ENCODE data around the gene LOXL3. TPM values are rescaled to one million over a fixed set of nuclear protein-coding genes. Genes with fewer than 3 reads are reported as not detected.

Gene LOXL3
- total RNA-seq, 1 donor from 2014 or later: 12.1 TPM

GRCh38 chr2:74576863-74577229, 23.1 kb upstream of the LOXL3 start:
- Histone ChIP-seq H3K4me3 (no peak overlapping the region), H3K9me3 (no peaks in the 10 kb centered on the region), H3K4me1 (peaks cover 7% of the 10 kb centered on the region), H3K27me3 (ENCODE audit: low read depth) (no peaks in the 10 kb centered on the region), H3K36me3 (no peaks in the 10 kb centered on the region), H3K27ac (peak overlapping the region; percentile 74)
- peak; percentile 87 for ATAC-seq
- intact Hi-C loops (cut with DNase I): no loop called here
- no peak for DNase-seq
- TF ChIP-seq, protein P1, sequence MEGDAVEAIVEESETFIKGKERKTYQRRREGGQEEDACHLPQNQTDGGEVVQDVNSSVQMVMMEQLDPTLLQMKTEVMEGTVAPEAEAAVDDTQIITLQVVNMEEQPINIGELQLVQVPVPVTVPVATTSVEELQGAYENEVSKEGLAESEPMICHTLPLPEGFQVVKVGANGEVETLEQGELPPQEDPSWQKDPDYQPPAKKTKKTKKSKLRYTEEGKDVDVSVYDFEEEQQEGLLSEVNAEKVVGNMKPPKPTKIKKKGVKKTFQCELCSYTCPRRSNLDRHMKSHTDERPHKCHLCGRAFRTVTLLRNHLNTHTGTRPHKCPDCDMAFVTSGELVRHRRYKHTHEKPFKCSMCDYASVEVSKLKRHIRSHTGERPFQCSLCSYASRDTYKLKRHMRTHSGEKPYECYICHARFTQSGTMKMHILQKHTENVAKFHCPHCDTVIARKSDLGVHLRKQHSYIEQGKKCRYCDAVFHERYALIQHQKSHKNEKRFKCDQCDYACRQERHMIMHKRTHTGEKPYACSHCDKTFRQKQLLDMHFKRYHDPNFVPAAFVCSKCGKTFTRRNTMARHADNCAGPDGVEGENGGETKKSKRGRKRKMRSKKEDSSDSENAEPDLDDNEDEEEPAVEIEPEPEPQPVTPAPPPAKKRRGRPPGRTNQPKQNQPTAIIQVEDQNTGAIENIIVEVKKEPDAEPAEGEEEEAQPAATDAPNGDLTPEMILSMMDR (IDR thresholded peaks at IDR 0.05): no peak

DNA sequence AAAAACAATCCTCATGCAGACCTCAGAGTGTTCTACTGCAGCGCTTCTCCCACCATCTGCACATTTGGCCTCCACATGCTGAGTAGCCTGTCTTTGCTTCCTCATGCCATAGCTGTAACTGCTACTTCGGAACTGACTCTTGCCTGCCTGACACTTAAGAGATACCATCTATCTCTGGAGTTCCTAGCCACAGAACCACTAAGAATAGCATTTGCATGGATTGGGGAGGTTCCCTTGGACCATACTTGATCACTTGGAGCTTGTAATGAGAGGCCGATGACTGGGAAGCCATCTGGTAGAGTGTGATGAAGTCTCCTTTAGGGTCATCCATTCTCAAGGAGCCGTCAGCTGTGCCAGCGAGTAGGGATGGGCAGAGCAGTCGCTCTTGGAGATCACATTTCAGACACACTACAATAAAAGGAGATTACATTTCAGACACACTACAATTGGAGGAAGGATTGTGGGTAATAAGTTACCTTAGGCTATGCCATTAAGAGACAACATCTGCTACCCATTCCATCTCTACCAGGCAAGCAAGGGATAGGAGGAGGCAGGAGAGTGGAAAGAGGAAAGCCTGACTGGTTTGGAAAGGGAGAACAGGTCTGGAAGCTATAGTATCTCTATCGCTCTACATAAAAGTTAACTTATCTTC, 22.6 kb upstream of the LOXL3 start:
- intact Hi-C loops (cut with DNase I): no loop called here
- TF ChIP-seq, protein P1 (IDR thresholded peaks at IDR 0.05): no peak
- H3K9me3 ChIP-seq: no peaks in the 10 kb centered on the region
- H3K4me3 ChIP-seq: no peak overlapping the region
- peaks cover 7% of the 10 kb centered on the region for H3K4me1 ChIP-seq
- H3K27ac ChIP-seq: peak overlapping the region; percentile 74
- ATAC-seq: no peak
- DNase-seq: no peak
- H3K36me3 ChIP-seq: no peaks in the 10 kb centered on the region
- no peaks in the 10 kb centered on the region for H3K27me3 ChIP-seq (ENCODE audit: low read depth)

DNA sequence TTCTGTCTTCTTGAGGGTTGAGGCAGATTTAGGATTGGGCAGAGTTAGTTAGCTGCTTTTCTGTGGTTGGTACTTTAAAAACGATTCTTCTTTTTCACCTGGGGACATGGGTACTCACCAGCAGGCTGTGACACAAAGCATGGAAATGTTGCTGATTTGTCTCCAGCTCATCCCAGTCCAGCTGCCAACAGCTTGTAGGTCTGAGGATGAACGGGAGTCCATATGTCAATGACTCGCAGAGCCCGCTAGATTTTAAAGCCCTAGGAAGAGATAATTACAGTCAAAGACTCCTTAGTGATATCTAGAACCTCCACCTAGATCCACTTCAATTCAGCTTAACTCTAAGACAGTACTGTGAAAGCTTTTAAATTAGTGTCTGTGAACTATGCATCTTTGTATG, 21.6 kb upstream of the LOXL3 start:
- TF ChIP-seq, protein P1 (IDR thresholded peaks at IDR 0.05): no peak
- no peaks in the 10 kb centered on the region for H3K9me3 ChIP-seq
- intact Hi-C loops (cut with DNase I): no loop called here

GRCh38 chr2:74573747-74574562, 20.2 kb upstream of the LOXL3 start:
- TF ChIP-seq, protein P1 (IDR thresholded peaks at IDR 0.05): no peak
- H3K27ac ChIP-seq: peak overlapping the region; percentile 51
- no peaks in the 10 kb centered on the region for H3K36me3 ChIP-seq
- H3K4me3 ChIP-seq: peak overlapping the region; percentile 14
- peaks cover 7% of the 10 kb centered on the region for H3K4me1 ChIP-seq
- H3K27me3 ChIP-seq (ENCODE audit: low read depth): no peaks in the 10 kb centered on the region
- peak; percentile 45 to 52 for ATAC-seq
- no peaks in the 10 kb centered on the region for H3K9me3 ChIP-seq
- intact Hi-C loops (cut with DNase I): no loop called here
- DNase-seq: no peak

More for the DNA sequence above, 21.6 kb upstream of the LOXL3 start:
- DNase-seq (no peak), ATAC-seq (no peak)
- Histone ChIP-seq H3K27me3 (ENCODE audit: low read depth) (no peaks in the 10 kb centered on the region), H3K4me3 (no peak overlapping the region), H3K27ac (no peak overlapping the region), H3K36me3 (no peaks in the 10 kb centered on the region), H3K4me1 (peaks cover 7% of the 10 kb centered on the region)

DNA sequence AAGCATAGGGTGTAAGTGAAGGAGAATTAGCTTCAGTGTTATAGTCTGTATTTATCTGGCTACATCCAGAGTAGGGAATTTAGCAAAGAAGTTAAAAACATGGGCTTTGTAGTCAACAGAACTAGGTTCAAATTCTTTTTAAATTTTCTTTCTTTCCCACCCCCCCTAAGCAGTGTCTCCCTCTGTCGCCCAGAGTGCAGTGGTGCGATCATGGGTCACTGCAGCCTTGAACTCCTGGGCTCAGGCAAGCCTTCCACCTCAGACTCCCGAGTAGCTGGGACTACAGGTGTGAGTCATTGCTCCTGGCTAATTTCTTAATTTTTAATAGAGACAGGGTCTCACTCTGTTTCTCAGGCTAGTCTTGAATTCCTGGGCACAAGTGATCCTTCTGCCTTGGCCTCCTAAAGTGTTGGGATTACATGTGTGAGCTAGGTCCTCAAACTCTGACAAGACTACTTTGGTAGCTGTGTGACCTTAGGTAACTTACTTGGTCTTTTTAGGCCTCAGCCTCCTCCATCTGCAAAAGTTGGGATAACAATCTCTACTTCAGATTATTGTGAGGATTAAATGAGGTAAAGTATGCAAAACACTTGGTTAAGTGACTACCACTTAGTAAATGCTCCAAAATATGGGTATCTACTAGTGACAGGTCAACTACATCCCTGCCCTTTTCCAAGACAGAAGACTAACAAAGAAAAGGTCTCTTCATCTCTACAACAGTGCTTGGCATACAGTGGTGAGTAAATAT, 18.6 kb upstream of the LOXL3 start:
- Histone ChIP-seq H3K36me3 (no peaks in the 10 kb centered on the region), H3K27ac (no peak overlapping the region), H3K4me3 (no peak overlapping the region), H3K27me3 (ENCODE audit: low read depth) (no peaks in the 10 kb centered on the region), H3K9me3 (no peaks in the 10 kb centered on the region), H3K4me1 (peaks cover 19% of the 10 kb centered on the region)
- no peak for DNase-seq
- intact Hi-C loops (cut with DNase I): no loop called here
- TF ChIP-seq, protein P1 (IDR thresholded peaks at IDR 0.05): peak; percentile 8
- no peak for ATAC-seq

Data from lower lobe of right lung (tissue), 2 donors.